ENCODE results near the gene NIBAN1. TPM values are rescaled to one million over a fixed set of nuclear protein-coding genes. Genes with fewer than 3 reads are reported as not detected.

NIBAN1 gene
- total and polyA plus RNA-seq, 9 of the 15 experiments (the other 6 are each of a cell fraction or from before 2014, with no cell fraction given): 1.5 to 26.6 (median 16.2) TPM

- BruUV-seq (replicated peaks): no TSS peak
- peaks cover 2% of the 10 kb centered on the region; the same call in 1 of the 3 replicates for H3K79me2 ChIP-seq (ENCODE audit: control insufficient read depth, insufficient read depth, low read length)
Measured at GRCh38 chr1:184950227-184950626, 24.1 kb downstream of the NIBAN1 start.

GRCh38 chr1:184947497-184948256 is 26.6 kb downstream of the NIBAN1 start:
- H2AFZ ChIP-seq (ENCODE audit: low read depth, low read length): no peak overlapping the region
- no peak for DNase-seq (ENCODE audit: extremely low read depth in 1 of 4, low spot score in 3 of 4)
- H3K27me3 ChIP-seq (ENCODE audit: control insufficient read depth in 2 of 2, insufficient read depth in 2 of 2, low read length in 2 of 2): no peaks in the 10 kb centered on the region
- 15% methylated on average over 1 of the region's 1 CpG for WGBS (ENCODE audit: insufficient coverage, low coverage, missing lambda C conversion rate)
- TF ChIP-seq NR4A1 (CRISPR knock-in tag; IDR thresholded peaks at IDR 0.05) (no peak), NR4A1 (tag; IDR thresholded peaks at IDR 0.05) (no peak), TCFL5 (CRISPR knock-in tag; conservative IDR thresholded peaks at IDR 0.05) (no peak), JUND (IDR thresholded peaks at IDR 0.05; ENCODE audit: borderline replicate concordance, low read depth, low read length) (no peak), JUND (tag; IDR thresholded peaks at IDR 0.05; ENCODE audit: borderline replicate concordance, low read depth, low read length) (no peak)
- H3K4me3 ChIP-seq: no peak overlapping the region
- ChIA-PET CTCF (ENCODE audit: low intra/inter-chr PET ratio) (no interaction called here), POLR2A (interaction anchor here (1.0 to 2.0 kb wide), 2 partner anchors 10 to 18 kb away, joined by 3 to 7 read pairs; no protein-coding TSS in a partner anchor)
- H3K9me3 ChIP-seq (replicated peaks; ENCODE audit: control insufficient read depth, insufficient read depth, low read depth, low read length): no peaks in the 10 kb centered on the region
- no peaks in the 10 kb centered on the region for H3K36me3 ChIP-seq (ENCODE audit: control insufficient read depth, insufficient read depth, low read length)
- no TSS peak for BruUV-seq (replicated peaks)
- no peak for FAIRE-seq
- no peak for ATAC-seq
- H3K79me2 ChIP-seq (ENCODE audit: control insufficient read depth, insufficient read depth, low read length): peaks cover 2% of the 10 kb centered on the region; the same call in 1 of the 3 replicates
- intact Hi-C loops (cut with micrococcal nuclease) (no loop called here), in situ Hi-C loops (cut with MboI) (no loop called here)
- no peak overlapping the region for H3K9ac ChIP-seq (ENCODE audit: insufficient read depth in 1 of 2, low read depth in 2 of 2, low read length in 2 of 2)
- no peak overlapping the region for H3K27ac ChIP-seq (ENCODE audit: extremely low read depth, low read depth, low read length)
- no peaks in the 10 kb centered on the region for H3K9me1 ChIP-seq (ENCODE audit: control insufficient read depth, insufficient read depth, low read length)
- H3K4me1 ChIP-seq (replicated peaks in 1 of 2; ENCODE audit: control insufficient read depth in 2 of 2, insufficient read depth in 2 of 2, low read length in 2 of 2): peaks cover 0 to 3% of the 10 kb centered on the region in 2 experiments; a peak in 2 of 5 replicates
- H4K20me1 ChIP-seq (replicated peaks; ENCODE audit: control insufficient read depth, insufficient read depth, low read length): peaks cover 14% of the 10 kb centered on the region; the same call in 1 of the 2 replicates
- H3K4me2 ChIP-seq (ENCODE audit: insufficient read depth, low read length): no peak overlapping the region

More at GRCh38 chr1:184950227-184950626, 24.1 kb downstream of the NIBAN1 start:
- Histone ChIP-seq H3K9me1 (ENCODE audit: control insufficient read depth, insufficient read depth, low read length) (no peaks in the 10 kb centered on the region), H2AFZ (ENCODE audit: low read depth, low read length) (no peak overlapping the region), H3K9ac (ENCODE audit: insufficient read depth in 1 of 2, low read depth in 2 of 2, low read length in 2 of 2) (no peak overlapping the region), H3K4me1 (replicated peaks in 1 of 2; ENCODE audit: control insufficient read depth in 2 of 2, insufficient read depth in 2 of 2, low read length in 2 of 2) (peaks cover 0 to 10% of the 10 kb centered on the region in 2 experiments; a peak in 3 of 5 replicates), H3K4me3 (no peak overlapping the region), H3K9me3 (replicated peaks; ENCODE audit: control insufficient read depth, insufficient read depth, low read depth, low read length) (no peaks in the 10 kb centered on the region), H4K20me1 (replicated peaks; ENCODE audit: control insufficient read depth, insufficient read depth, low read length) (peaks cover 10% of the 10 kb centered on the region; the same call in 1 of the 2 replicates), H3K27ac (ENCODE audit: extremely low read depth, low read depth, low read length) (no peak overlapping the region), H3K27me3 (ENCODE audit: control insufficient read depth in 2 of 2, insufficient read depth in 2 of 2, low read length in 2 of 2) (no peaks in the 10 kb centered on the region), H3K36me3 (ENCODE audit: control insufficient read depth, insufficient read depth, low read length) (no peaks in the 10 kb centered on the region), H3K4me2 (ENCODE audit: insufficient read depth, low read length) (no peak overlapping the region)
- 40% methylated on average over 3 of the region's 3 CpGs for WGBS (ENCODE audit: insufficient coverage, low coverage, missing lambda C conversion rate)
- no peak for TF ChIP-seq ZNF699 (CRISPR knock-in tag; IDR thresholded peaks at IDR 0.05; ENCODE audit: insufficient replicate concordance)
- FAIRE-seq (no peak), ATAC-seq (no peak), DNase-seq (ENCODE audit: extremely low read depth in 1 of 4, low spot score in 3 of 4) (no peak)
- intact Hi-C loops (cut with micrococcal nuclease) (no loop called here), in situ Hi-C loops (cut with MboI) (no loop called here)
- POLR2A ChIA-PET: interaction anchor here (0.6 to 1.9 kb wide), 3 partner anchors 9 to 207 kb away, joined by 3 to 9 read pairs (median 8); partner anchors contain the start of genes NIBAN1 and SWT1
- CTCF ChIA-PET (ENCODE audit: low intra/inter-chr PET ratio): no interaction called here

Data from K562 (cell line).